Measurements from ENCODE around the gene PYCARD.
"Not testable (repeated sequence)": the region's sequence is repeated elsewhere in the genome, so short reads cannot be mapped to it uniquely, and the experiment has no call there.

Gene PYCARD

DNA sequence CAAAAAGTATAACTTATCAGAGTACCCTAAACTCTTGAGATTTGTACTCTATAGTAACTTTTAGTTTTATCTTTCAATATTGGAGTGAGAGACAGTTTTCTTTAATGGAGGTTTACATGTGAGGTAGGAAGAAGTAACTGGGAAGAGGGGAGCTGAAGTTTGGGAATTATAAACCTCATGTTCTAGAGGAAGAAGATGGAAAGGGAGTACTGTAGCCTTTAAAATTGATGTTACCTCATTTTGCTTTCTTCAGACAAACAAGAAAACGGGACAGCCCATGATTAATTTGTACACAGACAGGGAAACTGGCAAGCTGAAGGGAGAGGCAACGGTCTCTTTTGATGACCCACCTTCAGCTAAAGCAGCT is 13.2 kb downstream of the PYCARD start:
- DNase-seq, result no peak

DNA sequence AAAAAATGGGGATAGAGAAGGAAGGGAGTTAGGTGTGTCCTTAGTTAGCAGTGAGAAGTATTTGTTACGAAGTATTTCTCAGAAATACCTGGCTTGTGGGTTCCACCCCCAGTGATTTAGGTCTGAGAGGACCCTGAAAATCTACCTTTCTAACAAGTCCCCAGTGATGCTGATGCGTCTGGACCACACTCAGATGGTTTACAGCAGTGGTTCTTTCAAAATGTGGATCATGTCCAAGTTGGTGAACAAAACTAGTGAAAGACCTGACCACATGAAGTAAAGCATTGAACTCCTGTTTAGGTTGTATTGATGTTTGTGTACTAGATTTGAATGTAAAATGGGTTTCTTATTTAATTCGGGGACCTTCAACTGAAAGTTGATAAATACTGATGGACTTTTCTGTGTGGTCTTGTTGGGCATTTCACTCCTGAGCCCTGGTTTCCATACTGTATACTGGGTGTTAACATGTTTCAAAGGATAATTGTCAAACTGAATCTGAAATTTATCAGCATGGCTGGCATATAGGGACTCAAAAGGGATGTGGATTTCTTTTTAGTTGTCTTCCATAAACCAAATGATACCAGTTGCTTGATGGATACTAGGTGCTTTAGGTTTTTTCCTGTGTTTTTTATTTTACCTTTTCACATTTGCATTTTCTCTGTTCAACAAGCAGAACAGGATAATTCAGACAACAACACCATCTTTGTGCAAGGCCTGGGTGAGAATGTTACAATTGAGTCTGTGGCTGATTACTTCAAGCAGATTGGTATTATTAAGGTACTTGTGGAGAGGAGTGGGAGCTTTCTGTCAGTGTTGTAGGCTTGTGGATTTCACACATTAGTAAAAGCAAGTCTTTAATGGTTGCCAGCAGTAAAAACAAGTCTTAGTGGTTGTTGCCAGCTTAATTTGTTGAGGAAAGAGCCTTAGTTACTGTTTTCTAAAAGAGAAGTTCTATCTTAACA is 13.8 kb downstream of the PYCARD start:
- no peak for DNase-seq

DNA sequence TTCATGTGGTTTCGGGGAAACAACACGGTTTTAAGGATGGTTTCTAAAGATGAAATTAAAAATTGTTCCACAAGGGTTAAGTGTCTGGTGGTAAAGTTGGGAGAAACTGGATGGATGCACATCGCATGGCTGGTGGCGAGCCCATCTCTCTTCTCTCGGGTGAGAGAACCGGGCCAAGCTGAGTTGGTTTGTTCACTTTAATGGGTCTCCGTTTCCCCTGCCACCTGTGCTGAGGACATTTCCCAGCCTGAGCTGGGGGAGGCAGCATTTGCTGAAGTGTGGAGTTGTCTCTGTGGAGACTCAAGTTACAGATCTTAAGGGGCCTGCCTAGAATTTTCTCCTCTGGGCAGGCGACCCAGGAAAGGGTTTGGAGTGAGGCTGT is 14.8 kb downstream of the PYCARD start:
- DNase-seq, result no peak

DNA sequence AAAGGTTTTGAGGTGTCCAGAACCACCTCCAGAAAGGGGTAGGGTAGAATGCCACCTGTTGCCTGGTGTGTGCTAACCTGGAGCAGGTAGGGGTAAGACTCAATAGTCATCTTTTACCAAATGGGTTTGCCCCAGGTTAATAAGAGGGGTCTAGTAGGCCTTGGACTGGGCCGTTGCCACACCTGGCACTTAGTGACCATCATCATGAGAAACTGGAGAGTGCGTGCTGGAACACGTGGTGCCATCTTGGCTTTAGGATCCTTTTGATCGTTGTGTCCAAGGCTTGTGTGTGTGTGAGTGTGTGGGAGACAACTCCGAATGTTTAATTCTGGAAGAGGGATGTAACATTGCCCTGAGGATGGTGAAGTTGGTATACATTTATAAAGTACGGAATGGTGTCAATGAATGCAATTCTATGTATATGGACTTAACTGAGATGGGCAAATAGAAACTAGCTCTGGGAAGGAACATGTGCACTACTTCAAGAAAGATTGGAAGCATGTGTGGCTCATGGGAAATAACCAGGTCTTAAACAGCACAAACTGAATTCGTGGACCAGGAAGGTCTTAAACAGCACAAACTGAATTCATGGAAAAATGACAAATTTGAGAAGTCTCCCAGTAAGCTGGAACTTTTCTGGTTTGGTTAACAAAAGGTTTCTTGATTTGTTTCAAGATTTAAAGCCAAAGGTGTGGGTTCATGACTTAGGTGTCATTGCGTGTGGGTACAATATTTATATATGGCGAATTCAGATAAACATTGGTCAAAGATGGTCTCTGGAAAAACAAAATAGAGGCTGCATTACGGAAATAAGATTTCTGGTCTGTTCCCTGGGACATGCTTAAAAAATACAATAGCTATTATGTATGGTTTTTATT is 15.4 kb downstream of the PYCARD start:
- DNase-seq, result no peak

DNA sequence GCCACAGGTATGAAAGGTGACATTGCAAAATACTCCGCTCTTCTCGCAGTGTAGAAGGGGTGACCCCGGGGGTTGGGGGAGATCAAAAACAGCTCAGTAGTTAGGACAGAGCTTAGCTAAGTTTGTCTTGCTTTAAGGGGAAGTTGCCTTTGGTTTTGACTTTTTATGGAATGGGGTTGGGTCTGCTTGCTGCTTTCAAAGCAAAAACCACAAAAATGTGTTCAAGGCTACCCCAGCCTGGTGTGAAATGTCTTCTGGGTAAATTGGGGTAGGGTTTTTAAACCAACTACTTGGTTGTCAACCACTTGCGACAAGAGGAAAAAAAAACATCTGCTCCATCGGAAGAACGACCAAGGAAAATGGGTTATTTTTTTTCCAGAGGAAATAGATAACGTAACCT is 16.4 kb downstream of the PYCARD start:
- DNase-seq, result no peak

DNA sequence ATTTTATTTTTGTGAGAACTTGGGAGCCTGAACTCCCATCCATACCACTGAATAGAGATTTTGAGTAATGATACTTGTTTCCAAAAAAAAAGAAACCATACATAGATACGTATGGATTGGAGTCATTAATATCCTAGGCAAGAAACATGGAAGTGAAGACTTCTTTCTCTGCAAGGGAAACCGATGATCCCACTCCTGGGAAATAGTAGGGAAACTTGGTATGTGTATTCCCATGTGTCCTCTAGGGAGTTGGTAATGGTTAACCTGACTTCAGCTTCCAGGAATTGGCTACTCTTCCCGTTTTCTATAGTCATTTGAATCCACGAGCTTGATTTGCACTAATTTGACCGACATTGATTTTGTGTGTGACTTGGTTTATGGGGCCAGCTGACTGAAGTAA is 17.2 kb downstream of the PYCARD start:
- no peak for DNase-seq

DNA sequence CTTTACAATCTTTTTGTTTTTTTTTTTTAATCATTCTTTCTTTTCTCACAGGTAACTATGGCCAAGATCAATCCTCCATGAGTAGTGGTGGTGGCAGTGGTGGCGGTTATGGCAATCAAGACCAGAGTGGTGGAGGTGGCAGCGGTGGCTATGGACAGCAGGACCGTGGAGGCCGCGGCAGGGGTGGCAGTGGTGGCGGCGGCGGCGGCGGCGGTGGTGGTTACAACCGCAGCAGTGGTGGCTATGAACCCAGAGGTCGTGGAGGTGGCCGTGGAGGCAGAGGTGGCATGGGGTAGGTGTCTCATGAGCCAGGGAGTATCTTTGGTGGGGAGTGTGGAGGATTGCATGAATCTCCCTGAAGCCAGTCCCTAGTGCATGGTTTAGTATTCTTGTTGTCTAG is 17.7 kb downstream of the PYCARD start:
- no peak for DNase-seq

DNA sequence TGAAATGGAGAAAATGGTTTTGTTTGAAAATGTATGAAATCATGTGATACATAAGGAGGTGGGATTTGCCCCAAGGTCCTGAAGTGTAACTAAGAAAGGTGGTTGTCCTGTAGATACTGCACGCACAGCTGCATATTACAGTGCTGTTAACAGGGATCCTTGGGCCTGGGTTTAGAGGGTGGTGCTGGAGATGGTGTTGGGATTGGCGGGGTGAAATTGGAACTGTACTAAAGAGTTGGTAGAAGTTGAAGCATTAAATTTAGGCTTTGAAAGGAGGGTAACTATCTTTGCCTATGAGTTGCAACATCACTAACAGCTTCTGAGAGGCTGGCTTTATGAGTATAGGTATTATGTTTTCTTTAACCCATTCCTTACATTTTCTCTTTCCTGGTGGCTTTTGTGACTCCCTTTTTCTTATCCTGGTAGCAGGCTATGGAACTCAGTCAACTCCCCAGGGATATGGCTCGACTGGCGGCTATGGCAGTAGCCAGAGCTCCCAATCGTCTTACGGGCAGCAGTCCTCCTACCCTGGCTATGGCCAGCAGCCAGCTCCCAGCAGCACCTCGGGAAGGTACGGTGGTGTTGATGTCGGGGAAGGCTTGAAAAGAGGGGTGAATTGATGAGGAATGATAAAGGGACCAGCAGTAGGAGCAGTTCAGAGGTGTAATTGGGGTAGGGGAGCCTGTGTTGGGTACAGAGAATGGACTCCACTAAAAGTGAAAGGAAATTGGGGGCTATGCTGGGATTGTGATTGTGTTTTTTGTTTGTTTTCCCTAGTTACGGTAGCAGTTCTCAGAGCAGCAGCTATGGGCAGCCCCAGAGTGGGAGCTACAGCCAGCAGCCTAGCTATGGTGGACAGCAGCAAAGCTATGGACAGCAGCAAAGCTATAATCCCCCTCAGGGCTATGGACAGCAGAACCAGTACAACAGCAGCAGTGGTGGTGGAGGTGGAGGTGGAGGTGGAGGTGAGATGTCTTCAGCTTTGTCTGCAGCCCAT is 18.8 kb downstream of the PYCARD start:
- no peak for DNase-seq

DNA sequence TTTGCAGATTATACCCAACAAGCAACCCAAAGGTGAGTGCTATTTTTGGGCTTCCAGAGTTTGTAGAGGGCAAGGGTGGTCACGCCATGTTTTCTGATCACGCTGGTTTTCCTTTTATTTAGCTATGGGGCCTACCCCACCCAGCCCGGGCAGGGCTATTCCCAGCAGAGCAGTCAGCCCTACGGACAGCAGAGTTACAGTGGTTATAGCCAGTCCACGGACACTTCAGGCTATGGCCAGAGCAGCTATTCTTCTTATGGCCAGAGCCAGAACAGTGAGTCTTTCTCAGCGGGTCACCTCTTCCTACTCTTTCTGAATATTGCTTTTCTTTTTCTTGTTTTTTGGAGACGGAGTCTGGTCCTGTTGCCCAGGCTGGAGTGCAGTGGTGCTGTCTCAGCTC is 20.2 kb downstream of the PYCARD start:
- DNase-seq, result no peak

DNA sequence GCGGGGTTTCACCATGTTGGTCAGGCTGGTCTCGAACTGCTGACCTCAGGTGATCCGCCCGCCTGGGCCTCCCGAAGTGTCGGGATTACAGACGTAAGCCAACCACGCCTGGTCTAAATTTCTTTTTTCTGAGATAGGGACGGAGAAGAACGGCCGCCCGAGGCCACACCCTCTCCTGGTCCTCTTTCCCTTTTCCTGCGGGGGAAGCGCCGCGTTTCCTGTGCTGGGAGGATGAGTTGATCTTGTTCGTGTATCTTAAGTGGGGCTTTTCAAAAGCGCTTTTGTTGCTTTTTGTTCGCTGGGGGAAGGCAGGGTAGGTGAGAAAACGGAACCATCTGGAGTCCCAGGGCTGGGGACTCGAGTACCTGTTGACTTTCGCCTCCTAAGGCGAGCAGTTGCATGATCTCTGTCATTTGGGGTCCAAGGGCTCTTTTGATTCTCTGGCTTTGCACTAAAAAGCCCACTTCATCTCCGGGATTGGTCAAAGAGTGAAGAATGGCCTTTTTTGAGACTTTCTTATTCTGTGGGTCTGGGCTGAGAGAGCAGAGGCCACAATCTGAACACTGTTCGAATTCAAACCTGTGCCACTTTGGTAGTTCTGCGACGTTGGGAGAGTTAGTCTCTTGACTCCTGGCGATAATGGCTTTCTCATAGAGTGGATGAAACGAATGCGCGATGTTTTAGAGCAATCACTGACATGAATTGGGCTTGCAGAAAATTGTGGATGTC is 21.3 kb downstream of the PYCARD start:
- DNase-seq, result peak; percentile 24 to 25

DNA sequence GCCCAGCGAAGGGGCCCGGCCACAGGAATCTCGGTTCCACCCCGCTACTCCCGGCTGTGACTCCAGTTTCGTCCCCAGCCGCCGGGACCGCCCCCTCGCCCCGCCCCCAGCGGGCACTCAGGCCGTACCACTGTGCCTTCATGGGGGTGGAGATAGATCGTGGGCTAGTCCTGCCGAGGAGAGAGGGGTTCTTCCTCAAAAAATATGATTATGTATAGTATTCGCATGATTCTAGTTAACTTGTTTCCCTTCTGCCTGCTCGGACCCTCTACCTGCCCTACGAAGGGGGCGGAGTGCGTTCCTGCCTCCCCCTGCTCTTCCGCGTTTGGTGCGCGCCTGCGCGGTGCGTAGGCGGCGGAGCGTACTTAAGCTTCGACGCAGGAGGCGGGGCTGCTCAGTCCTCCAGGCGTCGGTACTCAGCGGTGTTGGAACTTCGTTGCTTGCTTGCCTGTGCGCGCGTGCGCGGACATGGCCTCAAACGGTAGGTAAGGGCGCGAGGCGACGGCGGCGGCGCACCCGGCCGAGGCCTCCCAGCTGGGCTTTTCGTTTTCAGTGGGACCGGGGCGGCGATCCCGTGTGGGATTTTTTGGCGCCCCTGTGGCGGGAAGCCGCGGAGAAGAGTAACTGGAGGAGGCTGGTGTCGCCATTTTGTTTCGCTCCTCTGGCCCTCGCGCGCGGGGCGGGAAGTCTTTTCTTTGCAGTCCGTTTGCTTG is 22.7 kb downstream of the PYCARD start, which contains the start of gene FUS:
FUS (plus strand) TSS at position 393 of the 713 bp plus-strand sequence; CDS start at position 469, 76 bp downstream.
- peak; percentile 83 to 89 for DNase-seq

DNA sequence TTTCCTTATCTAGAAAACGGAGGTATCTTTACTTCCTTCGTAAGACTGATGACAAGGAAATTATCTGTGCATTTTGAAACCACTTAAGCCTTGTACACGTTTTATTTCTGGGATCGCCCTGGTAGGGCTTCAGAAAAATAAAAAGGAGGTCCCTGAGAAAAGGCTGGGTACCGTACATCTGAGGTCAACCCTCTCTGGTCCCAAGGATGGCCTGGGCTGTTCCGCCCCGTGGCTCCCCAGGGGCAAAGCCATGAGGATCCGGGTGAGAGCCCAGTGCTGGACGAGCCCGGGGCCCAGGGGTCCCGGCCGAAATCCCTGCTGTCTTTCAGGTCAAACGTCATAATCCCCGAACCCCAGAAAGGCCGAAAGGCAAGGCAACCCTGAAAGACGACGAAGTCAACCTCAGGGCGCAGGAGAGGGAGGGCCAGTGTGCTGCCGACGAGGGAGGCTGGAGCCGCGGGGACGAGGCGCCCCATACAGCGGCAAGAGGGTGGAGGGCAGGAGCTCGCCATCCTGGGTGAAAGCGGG is 23.3 kb downstream of the PYCARD start:
- no peak for DNase-seq

DNA sequence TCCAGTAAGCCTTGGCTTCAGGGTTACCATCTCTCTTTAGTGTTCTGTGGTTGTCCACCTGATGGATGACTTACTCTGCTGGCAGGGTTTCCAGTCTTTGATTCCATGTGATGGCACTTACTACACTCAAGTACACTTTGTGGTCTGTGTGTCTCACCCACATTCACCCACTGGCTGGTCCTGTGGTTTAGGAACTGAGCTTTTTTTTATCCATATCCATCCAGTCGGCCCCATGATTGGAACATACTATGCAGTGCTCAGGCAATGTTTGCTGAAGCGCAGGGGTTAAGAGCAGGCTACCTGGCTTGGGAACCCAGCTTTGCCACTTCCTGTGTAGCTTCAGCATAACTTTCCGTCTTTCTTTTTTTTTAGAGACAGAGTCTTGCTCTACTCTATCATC is 25.4 kb downstream of the PYCARD start:
- peak in 1 of 2 experiments; percentile 44 for DNase-seq

DNA sequence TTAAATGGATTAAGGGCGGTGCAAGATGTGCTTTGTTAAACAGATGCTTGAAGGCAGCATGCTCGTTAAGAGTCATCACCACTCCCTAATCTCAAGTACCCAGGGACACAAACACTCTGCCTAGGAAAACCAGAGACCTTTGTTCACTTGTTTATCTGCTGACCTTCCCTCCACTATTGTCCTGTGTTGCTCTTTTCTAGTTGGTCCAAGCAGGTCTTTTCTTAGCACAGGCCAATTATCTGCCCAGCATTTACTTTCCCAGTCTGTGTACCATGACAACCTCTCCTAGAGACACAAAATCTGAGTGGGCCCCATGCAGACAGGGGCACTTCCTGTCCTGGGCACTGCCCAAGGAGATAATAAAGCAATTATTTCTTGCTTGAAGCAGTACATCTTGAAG is 32.5 kb downstream of the PYCARD start:
- not testable (repeated sequence) for DNase-seq

DNA sequence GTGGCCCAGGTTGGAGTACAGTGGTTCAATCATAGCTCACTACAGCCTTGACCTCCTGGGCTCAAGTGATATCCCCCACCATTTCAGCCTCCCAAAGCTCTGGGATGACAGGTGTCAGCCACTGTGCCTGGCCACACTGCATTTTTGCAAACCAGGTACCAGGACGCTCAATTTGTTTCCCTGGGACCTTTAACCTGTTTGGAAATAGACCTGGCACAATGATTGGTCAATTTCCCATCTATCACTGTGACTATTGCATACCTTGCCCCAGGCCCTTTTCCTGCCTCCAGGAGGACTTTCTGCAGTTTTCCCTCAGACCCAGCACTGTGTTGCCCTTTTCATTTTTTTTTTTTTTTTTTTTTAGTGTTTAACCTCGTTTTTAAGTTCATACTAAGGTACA is 33.7 kb downstream of the PYCARD start:
- DNase-seq, result no peak

DNA sequence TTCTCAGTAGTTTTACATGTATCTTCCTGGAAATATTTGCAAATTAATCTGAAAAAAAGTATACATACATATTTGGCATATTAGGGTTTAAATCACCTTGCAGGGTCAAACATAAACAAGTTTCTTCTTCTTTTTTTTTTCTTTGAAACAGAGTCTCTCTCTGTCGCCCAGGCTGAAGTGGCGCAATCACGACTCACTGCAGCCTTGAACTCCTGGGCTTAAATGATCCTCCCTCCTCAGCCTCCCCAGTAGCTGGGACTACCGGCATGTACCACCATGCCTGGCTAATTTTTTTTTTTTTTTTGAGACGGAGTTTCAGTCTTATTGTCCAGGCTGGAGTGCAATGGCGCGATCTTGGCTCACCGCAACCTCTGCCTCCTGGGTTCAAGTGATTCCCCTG is 35.2 kb downstream of the PYCARD start:
- no peak for DNase-seq

DNA sequence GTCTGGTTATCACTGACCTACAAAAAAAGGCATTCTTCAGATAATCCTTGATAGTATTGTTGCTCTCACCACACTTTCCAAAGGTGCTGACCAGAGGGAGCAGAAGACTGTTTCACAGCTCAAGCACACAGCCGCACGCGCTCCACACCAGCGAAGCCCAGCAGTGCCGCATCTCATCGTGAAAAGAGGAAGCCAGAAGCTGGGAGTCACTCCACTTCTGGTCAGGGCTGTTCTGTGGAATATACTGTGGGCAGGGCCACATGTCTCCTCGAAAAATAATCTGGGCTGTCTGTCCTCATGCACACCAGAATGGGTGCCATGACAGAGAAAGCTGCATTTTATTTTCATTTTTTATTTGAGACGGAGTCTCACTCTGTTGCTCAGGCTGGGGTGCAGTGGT is 45.4 kb downstream of the PYCARD start:
- DNase-seq, result no peak

Data from stimulated activated CD4-positive, alpha-beta T cell treated with anti-CD3 and anti-CD28 coated beads, Interleukin-4, amount 100 ng/mL, for 4 hours (primary cell).